ENCODE measurements around the gene FRK.

DNA sequence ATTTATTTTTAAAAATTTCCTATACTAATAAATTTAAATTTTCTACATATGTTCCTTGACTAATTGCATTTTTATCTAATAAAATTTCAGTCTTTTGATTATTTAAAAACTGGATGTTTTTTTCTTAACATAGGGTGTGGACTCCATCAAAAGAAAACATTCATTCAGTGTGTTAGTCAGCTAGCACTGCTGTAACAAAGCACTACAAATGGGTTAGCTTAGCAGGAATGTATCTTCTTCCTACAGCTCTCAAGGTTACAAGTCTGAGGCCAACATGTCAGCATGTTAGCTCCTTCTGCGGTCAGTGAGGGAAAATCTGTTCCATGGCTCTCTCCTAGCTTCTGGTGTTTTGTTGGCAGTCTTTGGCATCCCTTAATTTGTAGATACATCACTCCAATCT is 32.5 kb downstream of the FRK start:
- TF ChIP-seq, protein P1, sequence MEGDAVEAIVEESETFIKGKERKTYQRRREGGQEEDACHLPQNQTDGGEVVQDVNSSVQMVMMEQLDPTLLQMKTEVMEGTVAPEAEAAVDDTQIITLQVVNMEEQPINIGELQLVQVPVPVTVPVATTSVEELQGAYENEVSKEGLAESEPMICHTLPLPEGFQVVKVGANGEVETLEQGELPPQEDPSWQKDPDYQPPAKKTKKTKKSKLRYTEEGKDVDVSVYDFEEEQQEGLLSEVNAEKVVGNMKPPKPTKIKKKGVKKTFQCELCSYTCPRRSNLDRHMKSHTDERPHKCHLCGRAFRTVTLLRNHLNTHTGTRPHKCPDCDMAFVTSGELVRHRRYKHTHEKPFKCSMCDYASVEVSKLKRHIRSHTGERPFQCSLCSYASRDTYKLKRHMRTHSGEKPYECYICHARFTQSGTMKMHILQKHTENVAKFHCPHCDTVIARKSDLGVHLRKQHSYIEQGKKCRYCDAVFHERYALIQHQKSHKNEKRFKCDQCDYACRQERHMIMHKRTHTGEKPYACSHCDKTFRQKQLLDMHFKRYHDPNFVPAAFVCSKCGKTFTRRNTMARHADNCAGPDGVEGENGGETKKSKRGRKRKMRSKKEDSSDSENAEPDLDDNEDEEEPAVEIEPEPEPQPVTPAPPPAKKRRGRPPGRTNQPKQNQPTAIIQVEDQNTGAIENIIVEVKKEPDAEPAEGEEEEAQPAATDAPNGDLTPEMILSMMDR (conservative IDR thresholded peaks at IDR 0.05 in 1 of 2, IDR thresholded peaks at IDR 0.05 in 1 of 2; ENCODE audit: extremely low read depth in 1 of 2, insufficient read depth in 1 of 2, low read depth in 1 of 2, low read length in 2 of 2) = no peak
- no peak for TF ChIP-seq EZH2 (IDR thresholded peaks at IDR 0.05; ENCODE audit: borderline replicate concordance, low read length)
